Neuron (in vitro differentiated cells): ENCODE results near the gene MCC.
"Not testable (repeated sequence)": the region's sequence is repeated elsewhere in the genome, so short reads cannot be mapped to it uniquely, and the experiment has no call there.

Experiments used
- H2AFZ ChIP-seq: one replicate; pipeline ENCODE4 v1.6.1; 2013; ENCODE audit warnings: low read depth, mild to moderate bottlenecking, inconsistent platforms, low read length, moderate library complexity
- H3K27me3 ChIP-seq: one replicate; pipeline ENCODE4 v1.6.1; 2013; ENCODE audit warnings: low read length; ENCODE audit not compliant: insufficient read depth
- H3K36me3 ChIP-seq: one replicate; pipeline ENCODE4 v1.6.1; 2013; ENCODE audit warnings: low read length; ENCODE audit not compliant: insufficient read depth
- H3K4me1 ChIP-seq: one replicate; pipeline ENCODE4 v1.6.1; 2013; ENCODE audit warnings: low read length; ENCODE audit not compliant: insufficient read depth
- H3K4me3 ChIP-seq: 2 replicates; pipeline ENCODE4 v1.5.1; 2013; ENCODE audit warnings: mild to moderate bottlenecking, low read length, moderate library complexity
- H3K9me3 ChIP-seq: one replicate; pipeline ENCODE4 v1.6.1; 2013; ENCODE audit warnings: low read length

Gene MCC

GRCh38 chr5:113081881-113082546, 406.2 kb downstream of the MCC start:
- peaks cover 8% of the 10 kb centered on the region for H3K36me3 ChIP-seq

GRCh38 chr5:113081091-113081839, 407.0 kb downstream of the MCC start:
- H3K27me3 ChIP-seq: no peaks in the 10 kb centered on the region
- H3K36me3 ChIP-seq: peaks cover 8% of the 10 kb centered on the region
- H3K4me3 ChIP-seq: no peak overlapping the region
- H3K4me1 ChIP-seq: peaks cover 7% of the 10 kb centered on the region
- no peak overlapping the region for H2AFZ ChIP-seq
- H3K9me3 ChIP-seq: no peaks in the 10 kb centered on the region

More at GRCh38 chr5:113081881-113082546, 406.2 kb downstream of the MCC start:
- no peaks in the 10 kb centered on the region for H3K27me3 ChIP-seq
- no peak overlapping the region for H2AFZ ChIP-seq
- no peaks in the 10 kb centered on the region for H3K9me3 ChIP-seq
- no peak overlapping the region for H3K4me3 ChIP-seq
- peaks cover 7% of the 10 kb centered on the region for H3K4me1 ChIP-seq

GRCh38 chr5:113076649-113077048, 411.6 kb downstream of the MCC start:
- H3K4me1 ChIP-seq, H2AFZ ChIP-seq, H3K4me3 ChIP-seq, H3K9me3 ChIP-seq, H3K36me3 ChIP-seq, H3K27me3 ChIP-seq: not testable (repeated sequence)

- peaks cover 5% of the 10 kb centered on the region for H3K9me3 ChIP-seq
- no peak overlapping the region for H2AFZ ChIP-seq
- H3K36me3 ChIP-seq: no peaks in the 10 kb centered on the region
- no peaks in the 10 kb centered on the region for H3K4me1 ChIP-seq
- no peaks in the 10 kb centered on the region for H3K27me3 ChIP-seq
- H3K4me3 ChIP-seq: no peak overlapping the region
These were observed 413.2 kb downstream of the MCC start for GRCh38 chr5:113075019-113075418.

GRCh38 chr5:113073629-113074034, 414.6 kb downstream of the MCC start:
- H3K27me3 ChIP-seq: not testable (repeated sequence)

GRCh38 chr5:113071401-113071800, 416.9 kb downstream of the MCC start:
- H3K9me3 ChIP-seq: peaks cover 5% of the 10 kb centered on the region
- H3K36me3 ChIP-seq: peaks cover 5% of the 10 kb centered on the region
- H3K27me3 ChIP-seq: no peaks in the 10 kb centered on the region
- H3K4me1 ChIP-seq: no peaks in the 10 kb centered on the region
- H2AFZ ChIP-seq: no peak overlapping the region
- no peak overlapping the region for H3K4me3 ChIP-seq

More at GRCh38 chr5:113073629-113074034, 414.6 kb downstream of the MCC start:
- not testable (repeated sequence) for H3K4me1 ChIP-seq, H2AFZ ChIP-seq, H3K9me3 ChIP-seq, H3K4me3 ChIP-seq, H3K36me3 ChIP-seq

- Histone ChIP-seq H3K4me1 (no peaks in the 10 kb centered on the region), H3K9me3 (peaks cover 5% of the 10 kb centered on the region), H2AFZ (no peak overlapping the region), H3K36me3 (peaks cover 6% of the 10 kb centered on the region), H3K27me3 (no peaks in the 10 kb centered on the region), H3K4me3 (no peak overlapping the region)
These were observed 417.4 kb downstream of the MCC start for GRCh38 chr5:113070901-113071300.

GRCh38 chr5:113068559-113068958, 419.7 kb downstream of the MCC start:
- Histone ChIP-seq H3K4me3 (no peak overlapping the region), H3K36me3 (peaks cover 14% of the 10 kb centered on the region), H2AFZ (no peak overlapping the region), H3K4me1 (no peaks in the 10 kb centered on the region), H3K27me3 (no peaks in the 10 kb centered on the region), H3K9me3 (peaks cover 2% of the 10 kb centered on the region)

- H3K9me3 ChIP-seq: no peaks in the 10 kb centered on the region
- H3K4me3 ChIP-seq: no peak overlapping the region
- peaks cover 19% of the 10 kb centered on the region for H3K36me3 ChIP-seq
- no peaks in the 10 kb centered on the region for H3K4me1 ChIP-seq
- no peaks in the 10 kb centered on the region for H3K27me3 ChIP-seq
- H2AFZ ChIP-seq: no peak overlapping the region
These were observed 420.5 kb downstream of the MCC start for GRCh38 chr5:113067635-113068344.

GRCh38 chr5:113065626-113066025, 422.6 kb downstream of the MCC start:
- H3K4me3 ChIP-seq: no peak overlapping the region
- peaks cover 20% of the 10 kb centered on the region for H3K36me3 ChIP-seq
- no peak overlapping the region for H2AFZ ChIP-seq
- H3K4me1 ChIP-seq: no peaks in the 10 kb centered on the region
- no peaks in the 10 kb centered on the region for H3K27me3 ChIP-seq
- H3K9me3 ChIP-seq: no peaks in the 10 kb centered on the region

GRCh38 chr5:113064806-113065205, 423.4 kb downstream of the MCC start:
- Histone ChIP-seq H3K4me1 (peaks cover 2% of the 10 kb centered on the region), H3K4me3 (no peak overlapping the region), H2AFZ (no peak overlapping the region), H3K27me3 (no peaks in the 10 kb centered on the region), H3K36me3 (peaks cover 20% of the 10 kb centered on the region), H3K9me3 (no peaks in the 10 kb centered on the region)

GRCh38 chr5:113063927-113064326, 424.3 kb downstream of the MCC start:
- H3K4me3 ChIP-seq: no peak overlapping the region
- no peak overlapping the region for H2AFZ ChIP-seq
- peaks cover 20% of the 10 kb centered on the region for H3K36me3 ChIP-seq
- H3K4me1 ChIP-seq: peaks cover 11% of the 10 kb centered on the region
- H3K9me3 ChIP-seq: no peaks in the 10 kb centered on the region
- no peaks in the 10 kb centered on the region for H3K27me3 ChIP-seq

GRCh38 chr5:113062869-113063508, 425.3 kb downstream of the MCC start:
- H3K27me3 ChIP-seq: no peaks in the 10 kb centered on the region
- H3K9me3 ChIP-seq: no peaks in the 10 kb centered on the region
- H3K4me1 ChIP-seq: peaks cover 19% of the 10 kb centered on the region
- no peak overlapping the region for H3K4me3 ChIP-seq
- H3K36me3 ChIP-seq: peaks cover 20% of the 10 kb centered on the region
- H2AFZ ChIP-seq: no peak overlapping the region
